Adrenal gland (tissue), 12 donors: ENCODE results near the gene STEAP1B. TPM values are rescaled to one million over a fixed set of nuclear protein-coding genes. Genes with fewer than 3 reads are reported as not detected.
A peak's percentile ranks its signal among the peaks of the same experiment; 100 is the strongest.

Experiments used
- DNase-seq, 7 donors: peaks; one replicate each; pipeline ENCODE4 v3.0.0-alpha.2; 2019 to 2020
- H3K27ac ChIP-seq, 5 donors: fragments of 200-600 bp; sonication (generic) in 4 of 5; 1 replicate in 3 of 5; 2 replicates in 2 of 5; pipeline versions ENCODE4 v1.5.1 to v1.8.0; 2016 to 2020; ENCODE audit warnings: mild to moderate bottlenecking in 1 of 5
- H3K27me3 ChIP-seq: fragments of 200-600 bp; 2 replicates; pipeline ENCODE4 v1.8.0; 2021
- H3K36me3 ChIP-seq, 2 donors: fragments of 200-600 bp; replicated peaks in 1 of 2; 1 replicate in 1 of 2; 2 replicates in 1 of 2; pipeline versions ENCODE4 v1.5.1 to v1.8.0; 2018 to 2022
- H3K4me1 ChIP-seq, 2 donors: fragments of 200-600 bp; replicated peaks in 1 of 2; 1 replicate in 1 of 2; 2 replicates in 1 of 2; pipeline versions ENCODE4 v1.5.1 to v1.8.0; 2018 to 2021
- H3K4me3 ChIP-seq, 4 donors: fragments of 200-600 bp; sonication (generic) in 3 of 4; one replicate each; pipeline ENCODE4 v1.5.1; 2016 to 2018
- H3K9me3 ChIP-seq, 3 donors: fragments of 200-600 bp; sonication (generic) in 1 of 3; replicated peaks in 1 of 3; 1 replicate in 2 of 3; 2 replicates in 1 of 3; pipeline versions ENCODE4 v1.5.1 to v1.8.0; 2016 to 2021
- CTCF ChIP-seq, 6 experiments: fragments of 450-650 bp in 4 of 6; fragments of 200-600 bp in 2 of 6; sonication (generic) in 1 of 6; IDR thresholded peaks; 1 replicate in 5 of 6; 2 replicates in 1 of 6; pipeline versions ENCODE4 v1.5.1 to v1.8.0; 2016 to 2021; ENCODE audit warnings: antibody characterized with exemption in 6 of 6, mild to moderate bottlenecking in 2 of 6, moderate library complexity in 1 of 6
- POLR2A ChIP-seq, 2 donors: fragments of 450-650 bp; IDR thresholded peaks; one replicate each; pipeline ENCODE4 v1.6.1; 2017; ENCODE audit warnings: antibody characterized with exemption in 2 of 2, mild to moderate bottlenecking in 2 of 2, moderate library complexity in 1 of 2
- WGBS, 4 donors: extraction: QIAGEN DNeasy Blood & Tissue Kit in 2 of 4; methylation state at CpG; one replicate each; pipeline versions ENCODE4 v1.1.5 to v1.1.7; 2013 to 2017; 5-methylcytosine and 5-hydroxymethylcytosine counted together
- intact Hi-C, 2 donors: fragments of 100-400 bp; cut with DNase I; formaldehyde crosslinking; loops; one replicate each; pipeline versions ENCODE4 v1.14.1 to v1.15.0; 2022 to 2023
- polyA plus RNA-seq, 3 donors: library from polyadenylated mRNA; stranded (reverse); fragments of 200-250 nt in 2 of 3; fragments of 350-450 nt in 1 of 3; fragmentation: Illumina TruSeq in 1 of 3; extraction: RNeasy Lipid Tissue Mini Kit (QIAGEN cat#74804) in 1 of 3; gene quantifications; one replicate each; pipeline ENCODE4 v1.2.3, GENCODE V29; 2013 to 2014
- total RNA-seq, 9 donors: library from RNA; depleted of rRNA in 4 of 9; stranded (reverse); fragments of >200 nt in 4 of 9; fragments of 120-200 nt in 1 of 9; fragmentation: NEBNext Ultra II Directional in 1 of 9; extraction: Animal tissue kit (Norgen Biotek cat#: 25700) in 1 of 9; gene quantifications; one replicate each; pipeline versions ENCODE4 v1.1.0 to v1.2.4, GENCODE V29; 2013 to 2023
- donor health status: healthy with polysubstance abuse.
- donor health status: Bipolar disorder and iron deficiency.
- donor health status: DM: yes; HTN: yes; CAD: no.
- donor health status: DM: no; HTN: no; CAD: no.
- donor health status: DM: no; HTN: no; CAD: no.
- donor health status: DM: yes; HTN: yes; CAD: no.

STEAP1B gene
- total and polyA plus RNA-seq, 12 donors: 0.20 to 2.1 (median 0.79) TPM; not detected in 2

DNA sequence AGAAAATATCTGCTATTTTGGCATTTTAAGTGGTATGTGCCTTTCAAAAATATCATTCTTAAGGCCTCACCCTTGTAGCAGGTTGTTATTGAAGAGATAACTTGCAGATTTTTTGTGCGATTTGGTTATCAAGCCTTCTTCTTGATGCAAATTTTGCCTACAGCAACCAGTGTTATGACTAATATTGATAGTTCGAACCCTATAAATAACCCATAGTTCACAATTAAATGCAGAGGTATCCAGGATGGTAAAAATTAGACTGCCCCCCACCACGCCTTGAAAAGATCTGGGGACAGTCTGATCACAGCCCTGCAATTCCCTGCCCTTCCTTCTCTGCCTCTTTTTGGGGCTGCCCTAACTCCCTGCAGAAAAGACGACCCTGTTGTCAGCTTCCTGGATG, 114.7 kb downstream of the STEAP1B start:
- H3K27ac ChIP-seq: no peak overlapping the region
- no peaks in the 10 kb centered on the region for H3K36me3 ChIP-seq
- no peaks in the 10 kb centered on the region for H3K27me3 ChIP-seq
- TF ChIP-seq POLR2A (IDR thresholded peaks at IDR 0.05): no peak
- TF ChIP-seq CTCF (IDR thresholded peaks at IDR 0.05): no peak
- no peaks in the 10 kb centered on the region for H3K9me3 ChIP-seq
- no peak overlapping the region for H3K4me3 ChIP-seq
- DNase-seq: no peak
- intact Hi-C loops: no loop called here
- no peaks in the 10 kb centered on the region for H3K4me1 ChIP-seq
- 79 to 87% (median 84%) methylated on average over 4 of the region's 4 CpGs for WGBS, 4 donors

- no peaks in the 10 kb centered on the region for H3K9me3 ChIP-seq
- TF ChIP-seq CTCF (IDR thresholded peaks at IDR 0.05) (no peak), POLR2A (IDR thresholded peaks at IDR 0.05) (no peak)
- no peak overlapping the region for H3K27ac ChIP-seq
- no peaks in the 10 kb centered on the region for H3K4me1 ChIP-seq
- 80 to 88% (median 86%) methylated on average over 2 of the region's 2 CpGs for WGBS, 4 donors
- intact Hi-C loops: no loop called here
- H3K27me3 ChIP-seq: no peaks in the 10 kb centered on the region
- no peak for DNase-seq
- H3K36me3 ChIP-seq: no peaks in the 10 kb centered on the region
- no peak overlapping the region for H3K4me3 ChIP-seq
Observed at GRCh38 chr7:22380333-22380732, 119.7 kb downstream of the STEAP1B start.

DNA sequence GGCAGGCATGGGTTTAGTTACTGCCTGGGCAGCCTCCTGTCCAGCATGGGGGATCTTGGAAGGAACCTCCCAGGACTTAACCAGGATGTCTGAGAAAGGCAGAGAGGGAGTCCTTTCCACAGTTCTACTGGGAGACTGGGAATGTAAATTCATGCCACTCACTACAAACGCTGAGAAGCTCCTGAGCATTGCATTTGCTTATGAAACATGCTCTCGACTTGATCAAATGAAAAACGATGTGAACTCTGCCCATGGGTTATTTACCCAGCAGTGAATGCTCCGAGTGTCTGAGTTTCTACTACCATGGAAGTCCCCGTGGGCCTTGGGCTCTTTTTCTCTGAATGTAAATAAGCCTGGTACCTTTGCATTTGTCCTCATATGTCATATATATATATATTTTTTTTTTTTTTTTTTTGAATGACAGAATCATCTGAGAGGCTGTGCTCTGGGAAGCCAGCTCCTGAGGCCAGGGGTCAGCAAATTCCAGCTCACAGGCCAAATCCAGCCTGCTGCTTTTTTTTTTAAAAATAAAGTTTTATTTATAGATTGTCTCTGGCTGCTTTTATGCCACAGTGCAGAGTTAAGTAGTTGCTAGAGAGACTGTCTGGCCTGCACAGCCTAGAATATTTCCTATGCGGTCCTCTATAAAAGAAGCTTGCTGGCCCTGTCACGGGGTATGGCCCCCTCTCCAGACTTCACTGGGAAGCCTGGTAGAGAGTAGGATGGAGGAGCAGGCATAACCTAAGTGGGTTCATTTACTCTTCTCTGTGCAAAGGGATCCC, 121.6 kb downstream of the STEAP1B start:
- no peaks in the 10 kb centered on the region for H3K9me3 ChIP-seq
- no peak for DNase-seq
- H3K4me3 ChIP-seq: no peak overlapping the region
- intact Hi-C loops: no loop called here
- WGBS, 4 donors: 69 to 81% (median 78%) methylated on average over 7 of the region's 7 CpGs
- no peaks in the 10 kb centered on the region for H3K36me3 ChIP-seq
- H3K27me3 ChIP-seq: no peaks in the 10 kb centered on the region
- H3K27ac ChIP-seq: peak overlapping the region in 2 of 5 donors; percentile 35 to 52
- TF ChIP-seq CTCF (IDR thresholded peaks at IDR 0.05) (no peak), POLR2A (IDR thresholded peaks at IDR 0.05) (no peak)
- no peaks in the 10 kb centered on the region for H3K4me1 ChIP-seq

DNA sequence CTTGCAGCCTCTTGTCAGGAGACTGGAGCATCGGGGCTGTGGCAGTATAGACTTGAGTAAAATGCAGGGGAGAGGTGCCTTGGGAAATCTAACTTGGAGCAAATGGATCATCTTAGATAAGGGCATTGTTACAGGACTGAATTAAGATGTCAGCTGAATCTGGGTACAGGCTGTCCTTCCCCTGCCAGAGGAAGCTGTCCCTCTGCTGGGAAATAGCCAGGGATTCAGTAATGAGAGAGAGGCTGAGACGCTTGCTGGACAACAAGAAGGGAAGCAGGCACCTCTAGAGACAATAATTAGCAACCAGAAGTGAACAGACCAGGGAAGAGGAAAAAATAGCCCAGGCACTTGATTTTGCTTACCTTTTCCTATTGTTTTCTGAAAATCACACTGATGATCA, 122.3 kb downstream of the STEAP1B start:
- Histone ChIP-seq H3K27ac (peak overlapping the region in 2 of 5 donors; percentile 35 to 52), H3K36me3 (no peaks in the 10 kb centered on the region), H3K27me3 (no peaks in the 10 kb centered on the region), H3K4me1 (no peaks in the 10 kb centered on the region), H3K4me3 (no peak overlapping the region), H3K9me3 (no peaks in the 10 kb centered on the region)
- WGBS, 4 donors: 54 to 82% (median 61%) methylated on average over 2 of the region's 2 CpGs
- TF ChIP-seq POLR2A (IDR thresholded peaks at IDR 0.05) (no peak), CTCF (IDR thresholded peaks at IDR 0.05) (no peak)
- intact Hi-C loops: no loop called here
- peak in 3 of 7 donors; percentile 13 to 71 (median 25) for DNase-seq
